C4-2B (cell line): ENCODE results near the gene DCUN1D5.

Source experiments
- CTCF ChIP-seq: fragments of 450-650 bp; conservative IDR thresholded peaks from 2 replicates; pipeline ENCODE4 v1.5.1; 2017; ENCODE audit warnings: mild to moderate bottlenecking
- ZFX ChIP-seq: fragments of 450-650 bp; IDR thresholded peaks from 2 replicates; pipeline ENCODE4 v1.6.1; 2017

- TF ChIP-seq CTCF: no peak
- no peak for TF ChIP-seq ZFX
These were observed 60.1 kb downstream of the DCUN1D5 start for GRCh38 chr11:103031834-103032233.
